Measurements from ENCODE around the gene SOCS3.

The SOCS3 gene

DNA sequence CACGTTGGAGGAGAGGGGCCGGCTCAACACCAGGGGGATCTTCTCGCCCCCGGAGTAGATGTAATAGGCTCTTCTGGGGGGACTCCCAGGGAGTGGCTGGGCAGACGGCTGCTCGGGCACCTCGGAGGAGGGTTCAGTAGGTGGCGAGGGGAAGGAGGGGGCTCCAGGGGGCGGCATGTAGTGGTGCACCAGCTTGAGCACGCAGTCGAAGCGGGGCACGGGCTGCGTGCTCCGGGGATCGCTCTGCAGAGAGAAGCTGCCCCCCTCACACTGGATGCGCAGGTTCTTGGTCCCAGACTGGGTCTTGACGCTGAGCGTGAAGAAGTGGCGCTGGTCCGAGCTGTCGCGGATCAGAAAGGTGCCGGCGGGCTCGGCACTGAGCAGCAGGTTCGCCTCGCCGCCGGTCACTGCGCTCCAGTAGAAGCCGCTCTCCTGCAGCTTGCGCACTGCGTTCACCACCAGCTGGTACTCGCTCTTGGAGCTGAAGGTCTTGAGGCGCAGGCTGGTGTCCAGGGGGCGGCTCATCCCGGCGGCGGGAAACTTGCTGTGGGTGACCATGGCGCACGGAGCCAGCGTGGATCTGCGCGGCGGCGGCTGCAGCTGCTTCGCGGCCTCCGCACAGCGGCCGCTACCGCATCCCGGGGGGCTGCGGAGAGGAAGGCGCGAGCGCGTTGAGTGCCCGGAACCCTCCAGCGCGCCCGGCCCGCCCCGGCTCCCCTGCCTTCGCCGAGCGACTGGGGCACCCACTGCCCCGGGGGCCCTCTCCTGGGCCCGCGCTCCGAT, 1.1 kb downstream of the SOCS3 start:
- no peak for DNase-seq (ENCODE audit: low read depth, low spot score)
- Histone ChIP-seq H3K27ac (ENCODE audit: low read length) (no peak overlapping the region), H3K4me1 (ENCODE audit: control insufficient read depth, insufficient read depth, low read length) (peaks cover 20% of the 10 kb centered on the region), H3K9me3 (ENCODE audit: control insufficient read depth, insufficient read depth, low read length) (no peaks in the 10 kb centered on the region), H3K4me3 (ENCODE audit: low read length) (peak overlapping the region; percentile 87), H3K27me3 (ENCODE audit: control insufficient read depth, insufficient read depth, low read length) (no peaks in the 10 kb centered on the region; the same call in 1 of the 2 replicates), H3K36me3 (ENCODE audit: control insufficient read depth, insufficient read depth, low read length) (peaks cover 12% of the 10 kb centered on the region)
- WGBS (ENCODE audit: insufficient coverage, insufficient read length) = no CpG with 5 or more reads among the region's 72 CpGs

DNA sequence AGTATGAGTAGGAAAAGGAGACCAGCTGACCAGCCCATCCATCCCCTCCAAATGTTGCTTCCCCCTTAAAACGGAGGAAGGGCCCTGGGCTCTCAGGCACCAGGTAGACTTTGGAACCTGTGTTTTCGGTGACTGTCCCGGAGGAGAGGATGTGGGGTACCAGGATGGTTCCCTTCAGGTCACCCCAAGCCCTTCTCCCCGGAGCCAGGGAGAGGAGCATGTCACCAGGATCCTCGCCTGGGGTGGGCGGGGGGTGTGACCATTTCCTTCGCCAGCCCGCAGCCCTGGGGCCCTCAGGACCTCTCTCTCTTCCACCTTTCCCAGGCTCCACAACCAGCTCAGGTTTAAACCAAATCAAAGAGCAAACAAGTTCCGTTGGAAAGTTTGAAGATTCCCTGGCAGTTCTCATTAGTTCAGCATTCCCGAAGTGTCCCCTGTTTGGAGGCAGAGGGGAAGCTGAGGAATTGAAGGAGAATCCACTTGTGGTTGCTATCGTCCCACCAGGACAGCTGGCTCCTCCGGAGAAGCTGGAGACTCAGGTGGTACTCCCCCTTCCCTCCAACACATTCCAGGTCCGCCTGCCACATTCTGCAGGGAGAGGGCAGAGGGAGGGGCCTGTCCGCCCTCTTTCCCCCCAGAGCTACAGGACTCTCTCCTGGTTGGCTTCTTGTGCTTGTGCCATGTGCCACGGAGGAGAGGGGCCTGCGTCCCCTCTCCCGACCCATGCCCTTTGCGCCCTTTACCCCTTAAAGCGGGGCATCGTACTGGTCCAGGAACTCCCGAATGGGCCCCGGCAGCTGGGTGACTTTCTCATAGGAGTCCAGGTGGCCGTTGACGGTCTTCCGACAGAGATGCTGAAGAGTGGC, 2.0 kb downstream of the SOCS3 start:
- Histone ChIP-seq H3K27me3 (ENCODE audit: control insufficient read depth, insufficient read depth, low read length) (no peaks in the 10 kb centered on the region; the same call in 1 of the 2 replicates), H3K9me3 (ENCODE audit: control insufficient read depth, insufficient read depth, low read length) (no peaks in the 10 kb centered on the region), H3K27ac (ENCODE audit: low read length) (no peak overlapping the region), H3K4me1 (ENCODE audit: control insufficient read depth, insufficient read depth, low read length) (peaks cover 20% of the 10 kb centered on the region), H3K36me3 (ENCODE audit: control insufficient read depth, insufficient read depth, low read length) (peaks cover 12% of the 10 kb centered on the region), H3K4me3 (ENCODE audit: low read length) (no peak overlapping the region; the same call in 1 of the 2 replicates)
- no CpG with 5 or more reads among the region's 25 CpGs for WGBS (ENCODE audit: insufficient coverage, insufficient read length)
- no peak for DNase-seq (ENCODE audit: low read depth, low spot score)

DNA sequence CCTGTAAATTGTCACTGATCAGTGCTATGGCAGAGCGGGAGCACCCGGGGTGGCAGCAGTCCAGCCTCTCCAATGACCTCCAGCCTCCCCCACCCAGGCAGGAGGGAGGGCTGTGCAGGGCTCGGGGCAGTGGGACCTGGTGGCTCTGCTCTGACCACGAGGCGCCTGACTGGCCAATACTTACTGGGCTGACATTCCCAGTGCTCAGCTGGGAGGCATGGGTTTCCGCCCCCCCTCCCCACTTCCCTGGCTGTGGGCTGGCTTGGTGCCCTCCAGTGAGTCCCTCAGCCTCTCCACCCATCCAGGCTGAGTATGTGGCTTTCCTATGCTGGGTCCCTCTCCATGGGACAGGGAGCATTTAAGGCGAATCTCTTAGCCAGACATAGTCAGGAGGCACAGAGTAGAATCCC, 2.7 kb downstream of the SOCS3 start:
- no peak overlapping the region for H3K27ac ChIP-seq (ENCODE audit: low read length)
- H3K4me1 ChIP-seq (ENCODE audit: control insufficient read depth, insufficient read depth, low read length) = peaks cover 22% of the 10 kb centered on the region
- H3K9me3 ChIP-seq (ENCODE audit: control insufficient read depth, insufficient read depth, low read length) = no peaks in the 10 kb centered on the region
- H3K27me3 ChIP-seq (ENCODE audit: control insufficient read depth, insufficient read depth, low read length) = no peaks in the 10 kb centered on the region; the same call in 1 of the 2 replicates
- H3K4me3 ChIP-seq (ENCODE audit: low read length) = no peak overlapping the region
- WGBS (ENCODE audit: insufficient coverage, insufficient read length) = no CpG with 5 or more reads among the region's 7 CpGs
- H3K36me3 ChIP-seq (ENCODE audit: control insufficient read depth, insufficient read depth, low read length) = peaks cover 12% of the 10 kb centered on the region
- DNase-seq (ENCODE audit: low read depth, low spot score) = no peak

DNA sequence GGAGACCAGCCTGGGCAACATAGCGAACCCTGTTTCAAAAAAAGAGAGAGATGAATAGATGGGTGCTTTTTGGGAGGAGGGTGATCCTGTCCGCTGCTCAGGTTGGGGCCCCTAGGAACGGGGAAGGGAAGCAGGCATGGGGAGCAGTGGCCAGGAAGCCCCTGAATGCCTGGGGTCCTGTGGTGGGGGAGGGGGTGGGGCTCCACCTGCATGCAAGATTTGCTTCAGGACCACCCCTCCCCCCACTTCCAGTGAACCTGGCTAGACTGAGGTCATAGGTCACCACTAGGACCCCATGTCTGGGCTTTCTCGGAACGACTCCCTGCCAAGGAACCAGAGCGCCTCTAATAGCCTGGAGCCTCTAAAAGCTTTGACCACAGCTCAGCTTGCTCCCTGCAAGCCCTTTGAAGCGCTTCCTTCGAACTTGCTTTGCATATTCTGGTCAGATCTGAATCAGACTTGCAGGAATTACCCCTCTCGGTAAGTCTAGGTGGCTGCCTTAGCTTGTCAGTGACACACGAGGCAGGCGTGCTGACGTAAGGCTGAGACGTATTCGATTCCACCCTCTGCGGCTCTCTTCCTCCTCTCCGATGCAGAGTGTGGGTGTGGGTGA, 3.7 kb downstream of the SOCS3 start:
- peaks cover 23% of the 10 kb centered on the region for H3K4me1 ChIP-seq (ENCODE audit: control insufficient read depth, insufficient read depth, low read length)
- no peaks in the 10 kb centered on the region for H3K9me3 ChIP-seq (ENCODE audit: control insufficient read depth, insufficient read depth, low read length)
- peaks cover 12% of the 10 kb centered on the region for H3K36me3 ChIP-seq (ENCODE audit: control insufficient read depth, insufficient read depth, low read length)
- no CpG with 5 or more reads among the region's 16 CpGs for WGBS (ENCODE audit: insufficient coverage, insufficient read length)
- no peak for DNase-seq (ENCODE audit: low read depth, low spot score)
- H3K27ac ChIP-seq (ENCODE audit: low read length) = no peak overlapping the region
- no peak overlapping the region for H3K4me3 ChIP-seq (ENCODE audit: low read length)
- no peaks in the 10 kb centered on the region; the same call in 1 of the 2 replicates for H3K27me3 ChIP-seq (ENCODE audit: control insufficient read depth, insufficient read depth, low read length)

DNA sequence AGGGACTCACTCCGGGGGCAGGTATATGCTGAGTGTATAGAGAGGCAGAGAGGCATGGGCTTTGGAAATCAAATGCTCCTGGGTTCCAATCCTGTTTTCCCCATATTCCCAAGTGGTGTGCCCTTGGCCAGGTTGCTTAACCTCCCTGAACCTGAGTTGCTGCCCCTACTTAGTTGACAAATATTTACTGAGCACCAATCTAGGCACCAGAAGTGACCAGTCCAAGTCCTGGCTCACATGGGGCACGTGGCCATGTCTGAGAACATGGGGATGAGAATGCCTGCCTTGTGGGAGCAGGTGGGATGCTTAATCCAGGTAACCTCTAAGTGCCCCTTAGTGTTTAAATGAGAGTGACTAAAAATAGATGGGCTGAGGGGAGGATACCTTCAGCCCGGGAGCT, 4.2 kb downstream of the SOCS3 start:
- WGBS (ENCODE audit: insufficient coverage, insufficient read length) = no CpG with 5 or more reads among the region's 3 CpGs
- peaks cover 23% of the 10 kb centered on the region for H3K4me1 ChIP-seq (ENCODE audit: control insufficient read depth, insufficient read depth, low read length)
- no peaks in the 10 kb centered on the region; the same call in 1 of the 2 replicates for H3K27me3 ChIP-seq (ENCODE audit: control insufficient read depth, insufficient read depth, low read length)

DNA sequence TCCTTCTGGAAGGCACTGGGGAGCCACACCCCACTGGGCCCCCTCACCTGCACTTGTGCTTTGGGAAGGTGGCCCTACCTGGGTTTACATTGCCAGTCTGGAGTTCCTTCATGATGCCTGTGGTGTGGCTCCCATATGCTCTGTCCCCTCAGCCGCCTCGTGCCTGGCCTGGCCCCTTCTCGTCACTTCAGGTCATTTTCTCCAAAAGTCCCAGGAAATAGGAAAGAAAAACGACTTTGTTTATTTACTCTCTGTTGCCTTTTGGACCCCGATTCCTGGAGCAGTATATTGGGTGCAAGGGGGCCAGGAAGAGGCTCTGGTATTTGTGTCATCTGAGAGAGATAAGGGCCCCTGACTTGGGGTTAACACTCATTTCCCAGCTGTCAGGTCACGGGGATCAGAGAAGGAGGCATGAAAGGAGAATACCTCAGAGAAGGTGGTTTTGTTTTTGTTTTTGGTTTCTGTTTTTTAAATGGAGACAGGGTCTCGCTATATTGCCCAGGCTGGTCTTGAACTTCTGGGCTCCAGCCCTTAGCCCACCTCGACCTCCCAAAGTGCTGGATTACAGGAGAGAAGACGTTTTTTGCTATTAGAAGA, 4.7 kb downstream of the SOCS3 start:
- peaks cover 23% of the 10 kb centered on the region for H3K4me1 ChIP-seq (ENCODE audit: control insufficient read depth, insufficient read depth, low read length)
- H3K27me3 ChIP-seq (ENCODE audit: control insufficient read depth, insufficient read depth, low read length) = no peaks in the 10 kb centered on the region; the same call in 1 of the 2 replicates
- WGBS (ENCODE audit: insufficient coverage, insufficient read length) = no CpG with 5 or more reads among the region's 9 CpGs
- peaks cover 12% of the 10 kb centered on the region for H3K36me3 ChIP-seq (ENCODE audit: control insufficient read depth, insufficient read depth, low read length)
- H3K9me3 ChIP-seq (ENCODE audit: control insufficient read depth, insufficient read depth, low read length) = no peaks in the 10 kb centered on the region
- H3K4me3 ChIP-seq (ENCODE audit: low read length) = no peak overlapping the region
- H3K27ac ChIP-seq (ENCODE audit: low read length) = no peak overlapping the region
- no peak for DNase-seq (ENCODE audit: low read depth, low spot score)

More for the DNA sequence above, 4.2 kb downstream of the SOCS3 start:
- no peak for DNase-seq (ENCODE audit: low read depth, low spot score)
- Histone ChIP-seq H3K4me3 (ENCODE audit: low read length) (no peak overlapping the region), H3K9me3 (ENCODE audit: control insufficient read depth, insufficient read depth, low read length) (no peaks in the 10 kb centered on the region), H3K36me3 (ENCODE audit: control insufficient read depth, insufficient read depth, low read length) (peaks cover 12% of the 10 kb centered on the region), H3K27ac (ENCODE audit: low read length) (no peak overlapping the region)

DNA sequence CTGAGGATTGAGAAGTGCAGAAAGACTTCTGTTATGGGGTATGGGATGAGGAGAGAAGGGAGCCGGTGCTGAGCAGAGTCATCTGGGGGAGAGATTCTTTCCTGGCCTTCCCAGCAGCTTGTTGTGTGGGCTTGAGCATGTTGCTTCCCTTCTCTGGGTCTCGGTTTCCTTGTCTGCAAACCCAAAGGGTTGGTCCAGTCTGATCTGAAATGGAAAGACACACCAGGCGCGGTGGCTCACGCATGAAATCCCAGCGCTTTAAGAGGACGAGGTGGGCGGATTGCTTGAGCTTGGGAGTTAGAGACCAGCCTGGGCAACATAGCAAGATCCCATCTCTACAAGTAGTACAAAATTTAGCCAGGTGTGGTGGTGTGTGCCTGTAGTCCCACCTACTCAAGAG, 6.0 kb downstream of the SOCS3 start:
- Histone ChIP-seq H3K9me3 (ENCODE audit: control insufficient read depth, insufficient read depth, low read length) (no peaks in the 10 kb centered on the region), H3K4me1 (ENCODE audit: control insufficient read depth, insufficient read depth, low read length) (peaks cover 23% of the 10 kb centered on the region), H3K36me3 (ENCODE audit: control insufficient read depth, insufficient read depth, low read length) (peaks cover 12% of the 10 kb centered on the region), H3K27ac (ENCODE audit: low read length) (no peak overlapping the region), H3K27me3 (ENCODE audit: control insufficient read depth, insufficient read depth, low read length) (no peaks in the 10 kb centered on the region; the same call in 1 of the 2 replicates), H3K4me3 (ENCODE audit: low read length) (no peak overlapping the region)
- no CpG with 5 or more reads among the region's 8 CpGs for WGBS (ENCODE audit: insufficient coverage, insufficient read length)
- DNase-seq (ENCODE audit: low read depth, low spot score) = no peak

DNA sequence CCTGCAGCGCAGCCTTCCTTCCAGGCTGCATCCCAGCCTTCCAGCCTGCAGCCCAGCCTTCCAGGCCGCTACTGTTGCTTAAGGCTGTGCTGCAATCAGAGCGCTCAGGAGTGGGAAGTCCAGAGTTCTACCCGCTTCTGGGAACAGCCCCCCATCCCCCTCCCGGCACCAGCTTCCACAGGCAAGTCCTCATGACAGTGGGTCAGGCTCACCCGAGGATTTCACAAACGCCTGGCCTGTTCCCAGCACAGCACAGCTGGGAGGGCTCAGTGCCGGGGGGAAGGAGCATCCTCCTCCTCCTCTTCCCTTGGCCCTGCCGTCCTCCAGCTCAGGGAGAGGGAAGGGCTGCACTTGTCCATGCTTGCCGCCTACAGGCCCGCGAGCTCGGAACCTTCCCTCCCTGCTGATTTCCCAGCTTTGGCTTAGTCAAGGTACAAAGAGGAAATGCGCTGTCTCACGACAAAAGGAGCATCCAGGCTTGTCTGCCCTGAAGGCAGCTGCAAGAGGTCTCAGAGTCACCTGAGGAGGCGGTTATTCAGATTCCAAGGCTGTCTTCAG, 8.3 kb downstream of the SOCS3 start:
- no peaks in the 10 kb centered on the region for H3K9me3 ChIP-seq (ENCODE audit: control insufficient read depth, insufficient read depth, low read length)
- no CpG with 5 or more reads among the region's 16 CpGs for WGBS (ENCODE audit: insufficient coverage, insufficient read length)
- H3K36me3 ChIP-seq (ENCODE audit: control insufficient read depth, insufficient read depth, low read length) = no peaks in the 10 kb centered on the region
- H3K4me1 ChIP-seq (ENCODE audit: control insufficient read depth, insufficient read depth, low read length) = peaks cover 11% of the 10 kb centered on the region; the same call in 1 of the 2 replicates
- H3K4me3 ChIP-seq (ENCODE audit: low read length) = no peak overlapping the region
- no peaks in the 10 kb centered on the region for H3K27me3 ChIP-seq (ENCODE audit: control insufficient read depth, insufficient read depth, low read length)
- H3K27ac ChIP-seq (ENCODE audit: low read length) = peak overlapping the region; percentile 1
- no peak for DNase-seq (ENCODE audit: low read depth, low spot score)

DNA sequence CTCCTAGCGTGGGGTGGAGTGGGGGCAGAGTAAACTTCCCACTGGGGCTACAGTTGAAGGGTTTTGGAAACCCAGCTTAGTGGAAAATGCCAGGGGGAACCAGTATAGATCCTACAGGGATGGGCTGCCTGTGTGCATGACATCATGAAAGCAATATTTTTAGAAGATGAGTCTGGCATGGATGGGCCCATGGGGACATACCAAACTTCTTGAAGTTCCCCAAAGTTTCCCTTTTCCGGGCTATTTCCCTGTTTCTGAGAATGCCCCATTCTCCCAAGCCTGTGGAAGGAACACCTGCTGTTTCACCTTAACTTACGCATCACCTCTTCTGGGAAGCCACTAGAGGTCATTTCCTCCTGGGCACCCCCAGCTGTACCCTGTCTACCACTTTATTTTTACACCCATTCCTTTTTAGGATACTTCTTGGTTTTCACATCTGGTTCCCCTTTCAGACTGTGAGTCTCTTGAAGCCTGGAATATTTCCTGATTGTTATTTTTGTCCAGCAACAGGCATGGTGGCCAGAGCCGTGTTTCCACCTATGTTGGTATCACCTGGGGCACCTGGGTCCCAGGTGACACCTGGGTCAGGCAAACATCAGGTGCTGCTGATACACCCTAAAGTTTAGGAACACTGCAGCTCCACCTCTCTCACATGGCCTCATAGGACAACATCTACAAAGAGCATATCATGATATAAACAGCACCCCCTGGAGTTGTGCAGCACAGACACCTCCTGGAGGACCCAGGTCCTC, 9.8 kb downstream of the SOCS3 start:
- Histone ChIP-seq H3K4me1 (ENCODE audit: control insufficient read depth, insufficient read depth, low read length) (peaks cover 9% of the 10 kb centered on the region; the same call in 1 of the 2 replicates), H3K27me3 (ENCODE audit: control insufficient read depth, insufficient read depth, low read length) (no peaks in the 10 kb centered on the region), H3K4me3 (ENCODE audit: low read length) (no peak overlapping the region), H3K9me3 (ENCODE audit: control insufficient read depth, insufficient read depth, low read length) (no peaks in the 10 kb centered on the region), H3K36me3 (ENCODE audit: control insufficient read depth, insufficient read depth, low read length) (no peaks in the 10 kb centered on the region), H3K27ac (ENCODE audit: low read length) (no peak overlapping the region)
- DNase-seq (ENCODE audit: low read depth, low spot score) = no peak
- whole genome bisulfite sequencing (ENCODE audit: insufficient coverage, insufficient read length) = no CpG with 5 or more reads among the region's 4 CpGs

Measured in iPS DF 6.9 (cell line).